NCI-H446 treated with DMSO at 0.1 percent for 48 hours (cell line): ENCODE results near the gene CCDC30.

ENCODE experiments used
- DNase-seq: peaks from one replicate; lab custom pipeline; 2025; lab: John Stamatoyannopoulos, UW

Gene CCDC30

GRCh38 chr1:42691157-42691498, 228.0 kb downstream of the CCDC30 start:
- DNase-seq: no peak

- DNase-seq: no peak
Observed at GRCh38 chr1:42692461-42692860, 229.4 kb downstream of the CCDC30 start.

GRCh38 chr1:42692911-42693310, 229.8 kb downstream of the CCDC30 start:
- DNase-seq: no peak

GRCh38 chr1:42698081-42698813, 235.2 kb downstream of the CCDC30 start:
- no peak for DNase-seq

- DNase-seq: no peak
Observed at GRCh38 chr1:42700006-42700405, 236.9 kb downstream of the CCDC30 start.

- DNase-seq: no peak
Observed at GRCh38 chr1:42703888-42704464, 240.9 kb downstream of the CCDC30 start.
